Measurements from ENCODE around the gene FZR1. TPM values are rescaled to one million over a fixed set of nuclear protein-coding genes. Genes with fewer than 3 reads are reported as not detected.

FZR1 gene
- total and polyA plus RNA-seq, 9 of the 15 experiments (the other 6 are each of a cell fraction or from before 2014, with no cell fraction given): 0.18 to 48.0 (median 22.2) TPM

DNA sequence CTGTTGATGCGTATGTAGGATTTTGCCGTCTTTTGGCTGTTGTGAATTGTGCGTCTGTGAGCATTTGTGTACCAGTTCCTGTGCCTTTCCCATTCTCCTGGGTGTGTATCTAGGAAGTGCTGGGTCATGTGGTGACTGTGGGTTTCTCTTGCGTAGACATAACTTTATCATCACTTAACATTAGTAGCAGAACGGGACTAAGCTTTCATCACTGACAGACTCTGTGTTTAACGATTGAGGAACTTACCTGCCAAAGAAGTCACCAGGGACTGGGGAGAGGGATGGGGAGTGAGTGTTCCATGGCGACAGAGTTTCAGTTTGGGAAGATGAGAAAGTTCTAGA is 15.0 kb downstream of the FZR1 start (continued):
- TF ChIP-seq MEF2D (tag; conservative IDR thresholded peaks at IDR 0.05; ENCODE audit: low read depth): no peak
- TF ChIP-seq, protein P1, sequence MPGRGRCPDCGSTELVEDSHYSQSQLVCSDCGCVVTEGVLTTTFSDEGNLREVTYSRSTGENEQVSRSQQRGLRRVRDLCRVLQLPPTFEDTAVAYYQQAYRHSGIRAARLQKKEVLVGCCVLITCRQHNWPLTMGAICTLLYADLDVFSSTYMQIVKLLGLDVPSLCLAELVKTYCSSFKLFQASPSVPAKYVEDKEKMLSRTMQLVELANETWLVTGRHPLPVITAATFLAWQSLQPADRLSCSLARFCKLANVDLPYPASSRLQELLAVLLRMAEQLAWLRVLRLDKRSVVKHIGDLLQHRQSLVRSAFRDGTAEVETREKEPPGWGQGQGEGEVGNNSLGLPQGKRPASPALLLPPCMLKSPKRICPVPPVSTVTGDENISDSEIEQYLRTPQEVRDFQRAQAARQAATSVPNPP (IDR thresholded peaks at IDR 0.05; ENCODE audit: borderline replicate concordance, insufficient read depth, insufficient read length): no peak
- TF ChIP-seq, protein P2, sequence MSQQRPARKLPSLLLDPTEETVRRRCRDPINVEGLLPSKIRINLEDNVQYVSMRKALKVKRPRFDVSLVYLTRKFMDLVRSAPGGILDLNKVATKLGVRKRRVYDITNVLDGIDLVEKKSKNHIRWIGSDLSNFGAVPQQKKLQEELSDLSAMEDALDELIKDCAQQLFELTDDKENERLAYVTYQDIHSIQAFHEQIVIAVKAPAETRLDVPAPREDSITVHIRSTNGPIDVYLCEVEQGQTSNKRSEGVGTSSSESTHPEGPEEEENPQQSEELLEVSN (IDR thresholded peaks at IDR 0.05; ENCODE audit: borderline replicate concordance in 1 of 2, extremely low read depth in 1 of 2, insufficient read depth in 1 of 2, insufficient read length in 1 of 2, low read depth in 1 of 2, low read length in 1 of 2, poor library complexity in 1 of 2, severe bottlenecking in 1 of 2): no peak
- peak; percentile 29; the same call in 1 of the 2 replicates for TF ChIP-seq SPI1 (IDR thresholded peaks at IDR 0.05; ENCODE audit: borderline replicate concordance, low read depth, low read length)
- TF ChIP-seq, protein P3, sequence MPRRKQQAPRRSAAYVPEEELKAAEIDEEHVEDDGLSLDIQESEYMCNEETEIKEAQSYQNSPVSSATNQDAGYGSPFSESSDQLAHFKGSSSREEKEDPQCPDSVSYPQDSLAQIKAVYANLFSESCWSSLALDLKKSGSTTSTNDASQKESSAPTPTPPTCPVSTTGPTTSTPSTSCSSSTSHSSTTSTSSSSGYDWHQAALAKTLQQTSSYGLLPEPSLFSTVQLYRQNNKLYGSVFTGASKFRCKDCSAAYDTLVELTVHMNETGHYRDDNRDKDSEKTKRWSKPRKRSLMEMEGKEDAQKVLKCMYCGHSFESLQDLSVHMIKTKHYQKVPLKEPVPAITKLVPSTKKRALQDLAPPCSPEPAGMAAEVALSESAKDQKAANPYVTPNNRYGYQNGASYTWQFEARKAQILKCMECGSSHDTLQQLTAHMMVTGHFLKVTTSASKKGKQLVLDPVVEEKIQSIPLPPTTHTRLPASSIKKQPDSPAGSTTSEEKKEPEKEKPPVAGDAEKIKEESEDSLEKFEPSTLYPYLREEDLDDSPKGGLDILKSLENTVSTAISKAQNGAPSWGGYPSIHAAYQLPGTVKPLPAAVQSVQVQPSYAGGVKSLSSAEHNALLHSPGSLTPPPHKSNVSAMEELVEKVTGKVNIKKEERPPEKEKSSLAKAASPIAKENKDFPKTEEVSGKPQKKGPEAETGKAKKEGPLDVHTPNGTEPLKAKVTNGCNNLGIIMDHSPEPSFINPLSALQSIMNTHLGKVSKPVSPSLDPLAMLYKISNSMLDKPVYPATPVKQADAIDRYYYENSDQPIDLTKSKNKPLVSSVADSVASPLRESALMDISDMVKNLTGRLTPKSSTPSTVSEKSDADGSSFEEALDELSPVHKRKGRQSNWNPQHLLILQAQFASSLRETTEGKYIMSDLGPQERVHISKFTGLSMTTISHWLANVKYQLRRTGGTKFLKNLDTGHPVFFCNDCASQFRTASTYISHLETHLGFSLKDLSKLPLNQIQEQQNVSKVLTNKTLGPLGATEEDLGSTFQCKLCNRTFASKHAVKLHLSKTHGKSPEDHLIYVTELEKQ (CRISPR knock-in tag; IDR thresholded peaks at IDR 0.05): no peak
- peak in 1 of 2 experiments; percentile 46; a peak in 1 of 4 replicates for TF ChIP-seq ARNT (IDR thresholded peaks at IDR 0.05)
- no peak for TF ChIP-seq PYGO2 (tag; IDR thresholded peaks at IDR 0.05)
- TF ChIP-seq PHF8 (IDR thresholded peaks at IDR 0.05; ENCODE audit: borderline replicate concordance, low read length): no peak
- no peak for TF ChIP-seq POLR3A (IDR thresholded peaks at IDR 0.05; ENCODE audit: borderline replicate concordance, extremely low read depth, insufficient read depth, insufficient read length)
- TF ChIP-seq EGR1 (conservative IDR thresholded peaks at IDR 0.05): no peak
- TF ChIP-seq TBL1XR1 (IDR thresholded peaks at IDR 0.05; ENCODE audit: low read length in 2 of 2): no peak
- TF ChIP-seq, protein P4, sequence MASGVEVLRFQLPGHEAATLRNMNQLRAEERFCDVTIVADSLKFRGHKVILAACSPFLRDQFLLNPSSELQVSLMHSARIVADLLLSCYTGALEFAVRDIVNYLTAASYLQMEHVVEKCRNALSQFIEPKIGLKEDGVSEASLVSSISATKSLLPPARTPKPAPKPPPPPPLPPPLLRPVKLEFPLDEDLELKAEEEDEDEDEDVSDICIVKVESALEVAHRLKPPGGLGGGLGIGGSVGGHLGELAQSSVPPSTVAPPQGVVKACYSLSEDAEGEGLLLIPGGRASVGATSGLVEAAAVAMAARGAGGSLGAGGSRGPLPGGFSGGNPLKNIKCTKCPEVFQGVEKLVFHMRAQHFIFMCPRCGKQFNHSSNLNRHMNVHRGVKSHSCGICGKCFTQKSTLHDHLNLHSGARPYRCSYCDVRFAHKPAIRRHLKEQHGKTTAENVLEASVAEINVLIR (CRISPR knock-in tag; IDR thresholded peaks at IDR 0.05): peak; percentile 47; the same call in 1 of the 2 replicates
- no peak for TF ChIP-seq TOE1 (IDR thresholded peaks at IDR 0.05; ENCODE audit: borderline replicate concordance)
- no peak for TF ChIP-seq TOE1 (CRISPR knock-in tag; IDR thresholded peaks at IDR 0.05; ENCODE audit: borderline replicate concordance, low read depth)
- TF ChIP-seq SMAD2 (IDR thresholded peaks at IDR 0.05; ENCODE audit: low read depth, low read length): no peak
- TF ChIP-seq CBX5 (IDR thresholded peaks at IDR 0.05; ENCODE audit: borderline replicate concordance, low read depth): no peak
- TF ChIP-seq EWSR1 (IDR thresholded peaks at IDR 0.05; ENCODE audit: borderline replicate concordance, low read depth, partially characterized antibody): no peak
- peak; percentile 35 for TF ChIP-seq EP300 (IDR thresholded peaks at IDR 0.05; ENCODE audit: low read length)
- no peak for TF ChIP-seq CSDE1 (IDR thresholded peaks at IDR 0.05)
- no peak for TF ChIP-seq COPS2 (conservative IDR thresholded peaks at IDR 0.05)
- TF ChIP-seq ZNF316 (IDR thresholded peaks at IDR 0.05): peak; percentile 91
- no peak for TF ChIP-seq NFRKB (IDR thresholded peaks at IDR 0.05; ENCODE audit: low read depth)
- TF ChIP-seq ARHGAP35 (IDR thresholded peaks at IDR 0.05; ENCODE audit: partially characterized antibody): peak; percentile 15
- TF ChIP-seq ZNF589 (CRISPR knock-in tag; IDR thresholded peaks at IDR 0.05; ENCODE audit: low read depth): no peak
